Adipose tissue (tissue), 3 donors: ENCODE measurements around the gene PPP2R2C. TPM values are rescaled to one million over a fixed set of nuclear protein-coding genes. Genes with fewer than 3 reads are reported as not detected.

Source experiments
- H3K27ac ChIP-seq: one replicate; pipeline ENCODE4 v1.5.1; 2013; ENCODE audit warnings: low read depth, low read length
- WGBS, 3 donors: extraction: QIAGEN DNeasy Blood & Tissue Kit; methylation state at CpG; one replicate each; pipeline ENCODE4 v1.1.7; 2013; 5-methylcytosine and 5-hydroxymethylcytosine counted together
- polyA plus RNA-seq, 3 donors: library from polyadenylated mRNA; stranded (reverse); fragments of 200-250 nt; gene quantifications; one replicate each; pipeline ENCODE4 v1.2.3, GENCODE V29; 2013
- donor health status: healthy with polysubstance abuse.
- donor health status: Bipolar disorder and iron deficiency.
- donor health status: healthy.

Gene PPP2R2C
- polyA plus RNA-seq, 3 donors: 0.09 to 0.34 (median 0.32) TPM

GRCh38 chr4:6497796-6498195 lies 25.4 kb upstream of the PPP2R2C start:
- H3K27ac ChIP-seq: no peak overlapping the region
- WGBS, 3 donors: 80 to 91% (median 89%) methylated on average over 8 of the region's 8 CpGs

- no peak overlapping the region for H3K27ac ChIP-seq
- WGBS, 3 donors: 86 to 90% (median 89%) methylated on average over 5 of the region's 5 CpGs
Observed at GRCh38 chr4:6495736-6496135, 23.3 kb upstream of the PPP2R2C start.

- no peak overlapping the region for H3K27ac ChIP-seq
- WGBS, 3 donors: 88 to 91% (median 89%) methylated on average over 7 of the region's 7 CpGs
Observed at GRCh38 chr4:6495296-6495590, 22.8 kb upstream of the PPP2R2C start.

- 76 to 87% (median 86%) methylated on average over 18 of the region's 18 CpGs for WGBS, 3 donors
- H3K27ac ChIP-seq: no peak overlapping the region
Observed at GRCh38 chr4:6494431-6495295, 22.2 kb upstream of the PPP2R2C start.

GRCh38 chr4:6493658-6494304 lies 21.4 kb upstream of the PPP2R2C start:
- WGBS, 3 donors: 20 to 31% (median 29%) methylated on average over 22 of the region's 22 CpGs
- no peak overlapping the region for H3K27ac ChIP-seq

- WGBS, 3 donors: 60 to 67% (median 64%) methylated on average over 13 of the region's 13 CpGs
Observed at GRCh38 chr4:6492861-6493657, 20.6 kb upstream of the PPP2R2C start.

GRCh38 chr4:6492027-6492590 lies 19.7 kb upstream of the PPP2R2C start:
- 76 to 84% (median 77%) methylated on average over 6 of the region's 6 CpGs for WGBS, 3 donors

More at GRCh38 chr4:6492861-6493657, 20.6 kb upstream of the PPP2R2C start:
- H3K27ac ChIP-seq: no peak overlapping the region

GRCh38 chr4:6491235-6491634 lies 18.8 kb upstream of the PPP2R2C start:
- H3K27ac ChIP-seq: no peak overlapping the region

More at GRCh38 chr4:6492027-6492590, 19.7 kb upstream of the PPP2R2C start:
- no peak overlapping the region for H3K27ac ChIP-seq

GRCh38 chr4:6489927-6490326 lies 17.5 kb upstream of the PPP2R2C start:
- 44 to 68% (median 62%) methylated on average over 4 of the region's 4 CpGs for WGBS, 3 donors
- H3K27ac ChIP-seq: no peak overlapping the region

GRCh38 chr4:6487466-6487865 lies 15.1 kb upstream of the PPP2R2C start:
- H3K27ac ChIP-seq: no peak overlapping the region
- WGBS, 3 donors: 60 to 78% (median 68%) methylated on average over 2 of the region's 2 CpGs

GRCh38 chr4:6480534-6481088 lies 8.2 kb upstream of the PPP2R2C start:
- WGBS, 3 donors: 55 to 72% (median 69%) methylated on average over 4 of the region's 4 CpGs
- H3K27ac ChIP-seq: no peak overlapping the region

- H3K27ac ChIP-seq: no peak overlapping the region
- WGBS, 3 donors: 58 to 68% (median 65%) methylated on average over 17 of the region's 17 CpGs
Observed at GRCh38 chr4:6478546-6479220, 6.3 kb upstream of the PPP2R2C start.

GRCh38 chr4:6476893-6477292 lies 4.5 kb upstream of the PPP2R2C start:
- no peak overlapping the region for H3K27ac ChIP-seq
- 79 to 91% (median 79%) methylated on average over 4 of the region's 4 CpGs for WGBS, 3 donors

GRCh38 chr4:6475492-6476020 lies 3.1 kb upstream of the PPP2R2C start:
- H3K27ac ChIP-seq: no peak overlapping the region
- WGBS, 3 donors: 84 to 88% (median 85%) methylated on average over 11 of the region's 11 CpGs

- H3K27ac ChIP-seq: no peak overlapping the region
- 69 to 72% (median 72%) methylated on average over 9 of the region's 9 CpGs for WGBS, 3 donors
Observed at GRCh38 chr4:6474705-6475457, 2.5 kb upstream of the PPP2R2C start.

- H3K27ac ChIP-seq: no peak overlapping the region
- WGBS, 3 donors: 48 to 51% (median 50%) methylated on average over 5 of the region's 5 CpGs
Observed at GRCh38 chr4:6474053-6474568, 1.7 kb upstream of the PPP2R2C start.
